ENCODE measurements around the gene TBC1D12.

Gene TBC1D12

GRCh38 chr10:94456942-94457341 lies 54.6 kb downstream of the TBC1D12 start:
- no peak for DNase-seq (ENCODE audit: insufficient read length, low spot score)
- FAIRE-seq, result no peak
- no peak for TF ChIP-seq POLR2A (IDR thresholded peaks at IDR 0.05; ENCODE audit: low read depth, low read length)

- no peak for DNase-seq (ENCODE audit: insufficient read length, low spot score)
- no peak for TF ChIP-seq POLR2A (IDR thresholded peaks at IDR 0.05; ENCODE audit: low read depth, low read length)
- no peak for FAIRE-seq
Measured at GRCh38 chr10:94459385-94459784, 57.0 kb downstream of the TBC1D12 start.

- FAIRE-seq (no peak), DNase-seq (ENCODE audit: insufficient read length, low spot score) (no peak)
- TF ChIP-seq POLR2A (IDR thresholded peaks at IDR 0.05; ENCODE audit: low read depth, low read length), result no peak
Measured at GRCh38 chr10:94461503-94461902, 59.2 kb downstream of the TBC1D12 start.

GRCh38 chr10:94462130-94462529 lies 59.8 kb downstream of the TBC1D12 start:
- FAIRE-seq, result no peak
- DNase-seq (ENCODE audit: insufficient read length, low spot score), result no peak
- TF ChIP-seq POLR2A (IDR thresholded peaks at IDR 0.05; ENCODE audit: low read depth, low read length), result no peak

GRCh38 chr10:94465684-94466083 lies 63.3 kb downstream of the TBC1D12 start:
- FAIRE-seq (no peak), DNase-seq (ENCODE audit: insufficient read length, low spot score) (no peak)
- no peak for TF ChIP-seq POLR2A (IDR thresholded peaks at IDR 0.05; ENCODE audit: low read depth, low read length)

- FAIRE-seq, result peak; percentile 81
- TF ChIP-seq POLR2A (IDR thresholded peaks at IDR 0.05; ENCODE audit: low read depth, low read length), result no peak
- no peak for DNase-seq (ENCODE audit: insufficient read length, low spot score)
Measured at GRCh38 chr10:94481410-94481809, 79.1 kb downstream of the TBC1D12 start.

- DNase-seq (ENCODE audit: insufficient read length, low spot score) (no peak), FAIRE-seq (no peak)
- TF ChIP-seq POLR2A (IDR thresholded peaks at IDR 0.05; ENCODE audit: low read depth, low read length), result no peak
Measured at GRCh38 chr10:94483970-94484369, 81.6 kb downstream of the TBC1D12 start.

- no peak for DNase-seq (ENCODE audit: insufficient read length, low spot score)
- TF ChIP-seq POLR2A (IDR thresholded peaks at IDR 0.05; ENCODE audit: low read depth, low read length), result no peak
- FAIRE-seq, result peak; percentile 84
Measured at GRCh38 chr10:94485094-94485493, 82.8 kb downstream of the TBC1D12 start.

GRCh38 chr10:94487575-94487974 lies 85.2 kb downstream of the TBC1D12 start:
- FAIRE-seq, result no peak
- no peak for TF ChIP-seq POLR2A (IDR thresholded peaks at IDR 0.05; ENCODE audit: low read depth, low read length)
- DNase-seq (ENCODE audit: insufficient read length, low spot score), result no peak

- peak; percentile 57 for FAIRE-seq
- no peak for DNase-seq (ENCODE audit: insufficient read length, low spot score)
Measured at GRCh38 chr10:94489107-94489506, 86.8 kb downstream of the TBC1D12 start.

GRCh38 chr10:94489976-94490788 lies 87.8 kb downstream of the TBC1D12 start:
- TF ChIP-seq POLR2A (IDR thresholded peaks at IDR 0.05; ENCODE audit: low read depth, low read length), result no peak
- peak; percentile 79 for FAIRE-seq
- DNase-seq (ENCODE audit: insufficient read length, low spot score), result no peak

More at GRCh38 chr10:94489107-94489506, 86.8 kb downstream of the TBC1D12 start:
- no peak for TF ChIP-seq POLR2A (IDR thresholded peaks at IDR 0.05; ENCODE audit: low read depth, low read length)

GRCh38 chr10:94490789-94491039 lies 88.4 kb downstream of the TBC1D12 start:
- FAIRE-seq (no peak), DNase-seq (ENCODE audit: insufficient read length, low spot score) (no peak)
- no peak for TF ChIP-seq POLR2A (IDR thresholded peaks at IDR 0.05; ENCODE audit: low read depth, low read length)

- no peak for DNase-seq (ENCODE audit: insufficient read length, low spot score)
- FAIRE-seq, result no peak
Measured at GRCh38 chr10:94493463-94493862, 91.1 kb downstream of the TBC1D12 start.

GRCh38 chr10:94496010-94496409 lies 93.7 kb downstream of the TBC1D12 start:
- peak; percentile 95 for FAIRE-seq
- no peak for DNase-seq (ENCODE audit: insufficient read length, low spot score)
- no peak for TF ChIP-seq POLR2A (IDR thresholded peaks at IDR 0.05; ENCODE audit: low read depth, low read length)

More at GRCh38 chr10:94493463-94493862, 91.1 kb downstream of the TBC1D12 start:
- no peak for TF ChIP-seq POLR2A (IDR thresholded peaks at IDR 0.05; ENCODE audit: low read depth, low read length)

- FAIRE-seq (no peak), DNase-seq (ENCODE audit: insufficient read length, low spot score) (no peak)
- TF ChIP-seq POLR2A (IDR thresholded peaks at IDR 0.05; ENCODE audit: low read depth, low read length), result no peak
Measured at GRCh38 chr10:94496646-94497045, 94.3 kb downstream of the TBC1D12 start.
